Measurements from ENCODE around the gene HOXC9.

- TF ChIP-seq, protein P1, sequence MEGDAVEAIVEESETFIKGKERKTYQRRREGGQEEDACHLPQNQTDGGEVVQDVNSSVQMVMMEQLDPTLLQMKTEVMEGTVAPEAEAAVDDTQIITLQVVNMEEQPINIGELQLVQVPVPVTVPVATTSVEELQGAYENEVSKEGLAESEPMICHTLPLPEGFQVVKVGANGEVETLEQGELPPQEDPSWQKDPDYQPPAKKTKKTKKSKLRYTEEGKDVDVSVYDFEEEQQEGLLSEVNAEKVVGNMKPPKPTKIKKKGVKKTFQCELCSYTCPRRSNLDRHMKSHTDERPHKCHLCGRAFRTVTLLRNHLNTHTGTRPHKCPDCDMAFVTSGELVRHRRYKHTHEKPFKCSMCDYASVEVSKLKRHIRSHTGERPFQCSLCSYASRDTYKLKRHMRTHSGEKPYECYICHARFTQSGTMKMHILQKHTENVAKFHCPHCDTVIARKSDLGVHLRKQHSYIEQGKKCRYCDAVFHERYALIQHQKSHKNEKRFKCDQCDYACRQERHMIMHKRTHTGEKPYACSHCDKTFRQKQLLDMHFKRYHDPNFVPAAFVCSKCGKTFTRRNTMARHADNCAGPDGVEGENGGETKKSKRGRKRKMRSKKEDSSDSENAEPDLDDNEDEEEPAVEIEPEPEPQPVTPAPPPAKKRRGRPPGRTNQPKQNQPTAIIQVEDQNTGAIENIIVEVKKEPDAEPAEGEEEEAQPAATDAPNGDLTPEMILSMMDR (IDR thresholded peaks at IDR 0.05; ENCODE audit: insufficient read depth, low read length), result no peak
- TF ChIP-seq, protein P2, sequence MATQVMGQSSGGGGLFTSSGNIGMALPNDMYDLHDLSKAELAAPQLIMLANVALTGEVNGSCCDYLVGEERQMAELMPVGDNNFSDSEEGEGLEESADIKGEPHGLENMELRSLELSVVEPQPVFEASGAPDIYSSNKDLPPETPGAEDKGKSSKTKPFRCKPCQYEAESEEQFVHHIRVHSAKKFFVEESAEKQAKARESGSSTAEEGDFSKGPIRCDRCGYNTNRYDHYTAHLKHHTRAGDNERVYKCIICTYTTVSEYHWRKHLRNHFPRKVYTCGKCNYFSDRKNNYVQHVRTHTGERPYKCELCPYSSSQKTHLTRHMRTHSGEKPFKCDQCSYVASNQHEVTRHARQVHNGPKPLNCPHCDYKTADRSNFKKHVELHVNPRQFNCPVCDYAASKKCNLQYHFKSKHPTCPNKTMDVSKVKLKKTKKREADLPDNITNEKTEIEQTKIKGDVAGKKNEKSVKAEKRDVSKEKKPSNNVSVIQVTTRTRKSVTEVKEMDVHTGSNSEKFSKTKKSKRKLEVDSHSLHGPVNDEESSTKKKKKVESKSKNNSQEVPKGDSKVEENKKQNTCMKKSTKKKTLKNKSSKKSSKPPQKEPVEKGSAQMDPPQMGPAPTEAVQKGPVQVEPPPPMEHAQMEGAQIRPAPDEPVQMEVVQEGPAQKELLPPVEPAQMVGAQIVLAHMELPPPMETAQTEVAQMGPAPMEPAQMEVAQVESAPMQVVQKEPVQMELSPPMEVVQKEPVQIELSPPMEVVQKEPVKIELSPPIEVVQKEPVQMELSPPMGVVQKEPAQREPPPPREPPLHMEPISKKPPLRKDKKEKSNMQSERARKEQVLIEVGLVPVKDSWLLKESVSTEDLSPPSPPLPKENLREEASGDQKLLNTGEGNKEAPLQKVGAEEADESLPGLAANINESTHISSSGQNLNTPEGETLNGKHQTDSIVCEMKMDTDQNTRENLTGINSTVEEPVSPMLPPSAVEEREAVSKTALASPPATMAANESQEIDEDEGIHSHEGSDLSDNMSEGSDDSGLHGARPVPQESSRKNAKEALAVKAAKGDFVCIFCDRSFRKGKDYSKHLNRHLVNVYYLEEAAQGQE (IDR thresholded peaks at IDR 0.05; ENCODE audit: insufficient replicate concordance, low read depth), result no peak
- TF ChIP-seq POLR2AphosphoS5 (IDR thresholded peaks at IDR 0.05; ENCODE audit: low read depth), result no peak
- TF ChIP-seq GABPA (IDR thresholded peaks at IDR 0.05; ENCODE audit: low read depth), result no peak
Measured at GRCh38 chr12:54016478-54016964, 16.6 kb downstream of the HOXC9 start.
